ENCODE measurements around the gene RBMS1. TPM values are rescaled to one million over a fixed set of nuclear protein-coding genes. Genes with fewer than 3 reads are reported as not detected.
A peak's percentile ranks its signal among the peaks of the same experiment; 100 is the strongest.

RBMS1 gene
- polyA plus RNA-seq, 1 donor (not counting 4 experiments of a cell fraction or from before 2014, with no cell fraction given) = 89.1 TPM

DNA sequence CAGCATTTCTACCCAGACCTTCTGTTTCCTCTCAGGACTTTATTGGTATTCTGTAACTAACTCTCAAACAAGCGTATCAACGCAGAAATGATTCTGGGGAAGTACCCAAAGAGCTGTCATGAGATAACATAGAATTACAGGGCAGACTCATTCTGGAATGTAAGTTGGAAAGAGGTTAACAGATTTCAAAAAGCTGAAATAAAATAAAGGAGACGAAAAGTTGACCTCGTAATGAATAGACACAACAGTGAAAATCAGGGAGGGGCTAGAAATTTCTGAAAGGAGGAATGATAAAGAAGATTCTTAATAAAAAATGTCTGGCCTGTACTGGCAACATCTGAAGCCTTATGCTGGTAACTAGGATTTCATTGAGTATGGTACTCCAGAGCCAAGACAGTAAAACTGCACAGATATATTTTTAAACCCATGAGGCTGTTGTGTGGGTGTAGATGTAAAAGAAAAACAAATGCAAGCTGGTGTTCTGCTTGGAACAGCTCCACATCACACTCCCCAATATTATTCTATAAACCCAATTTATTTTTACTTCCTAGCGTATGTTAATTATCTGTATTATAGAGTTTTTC is 23.9 kb downstream of the RBMS1 start:
- Histone ChIP-seq H3K27ac (ENCODE audit: control insufficient read depth, insufficient read depth, low read length) (no peak overlapping the region), H3K4me1 (ENCODE audit: control insufficient read depth, extremely low read depth, insufficient read depth, low read length) (peaks cover 23% of the 10 kb centered on the region), H3K4me2 (ENCODE audit: control insufficient read depth, extremely low read depth, insufficient read depth, low read depth, low read length) (no peak overlapping the region), H3K4me3 (ENCODE audit: control insufficient read depth in 2 of 3, extremely low read depth in 1 of 3, insufficient read depth in 2 of 3, low read depth in 1 of 3, low read length in 3 of 3) (no peak overlapping the region), H3K36me3 (ENCODE audit: control insufficient read depth in 2 of 2, extremely low read depth in 1 of 2, insufficient read depth in 2 of 2, low read length in 2 of 2) (no peaks in the 10 kb centered on the region), H3K79me2 (ENCODE audit: control insufficient read depth, insufficient read depth, low read length) (peaks cover 79% of the 10 kb centered on the region), H3K27me3 (ENCODE audit: control insufficient read depth, extremely low read depth, insufficient read depth, low read length) (no peaks in the 10 kb centered on the region), H3K9me3 (ENCODE audit: control insufficient read depth, low read depth, low read length) (no peaks in the 10 kb centered on the region), H2AFZ (ENCODE audit: control insufficient read depth, low read length) (no peak overlapping the region), H4K20me1 (ENCODE audit: control insufficient read depth, extremely low read depth, insufficient read depth, low read length) (no peaks in the 10 kb centered on the region), H3K9ac (ENCODE audit: control insufficient read depth, extremely low read depth, insufficient read depth, low read length) (no peak overlapping the region), H3K9me1 (ENCODE audit: control insufficient read depth, extremely low read depth, insufficient read depth, low read length) (no peaks in the 10 kb centered on the region)
- dilution Hi-C loops (cut with MboI; ENCODE audit: extremely low pct_ligation_motif_present, low sequenced_read_pairs) = no loop called here
- FAIRE-seq (peak; percentile 43), DNase-seq (ENCODE audit: low read depth, low spot score) (no peak)
- no peak for TF ChIP-seq EZH2 (IDR thresholded peaks at IDR 0.05; ENCODE audit: low read length)
- TF ChIP-seq, protein P1, sequence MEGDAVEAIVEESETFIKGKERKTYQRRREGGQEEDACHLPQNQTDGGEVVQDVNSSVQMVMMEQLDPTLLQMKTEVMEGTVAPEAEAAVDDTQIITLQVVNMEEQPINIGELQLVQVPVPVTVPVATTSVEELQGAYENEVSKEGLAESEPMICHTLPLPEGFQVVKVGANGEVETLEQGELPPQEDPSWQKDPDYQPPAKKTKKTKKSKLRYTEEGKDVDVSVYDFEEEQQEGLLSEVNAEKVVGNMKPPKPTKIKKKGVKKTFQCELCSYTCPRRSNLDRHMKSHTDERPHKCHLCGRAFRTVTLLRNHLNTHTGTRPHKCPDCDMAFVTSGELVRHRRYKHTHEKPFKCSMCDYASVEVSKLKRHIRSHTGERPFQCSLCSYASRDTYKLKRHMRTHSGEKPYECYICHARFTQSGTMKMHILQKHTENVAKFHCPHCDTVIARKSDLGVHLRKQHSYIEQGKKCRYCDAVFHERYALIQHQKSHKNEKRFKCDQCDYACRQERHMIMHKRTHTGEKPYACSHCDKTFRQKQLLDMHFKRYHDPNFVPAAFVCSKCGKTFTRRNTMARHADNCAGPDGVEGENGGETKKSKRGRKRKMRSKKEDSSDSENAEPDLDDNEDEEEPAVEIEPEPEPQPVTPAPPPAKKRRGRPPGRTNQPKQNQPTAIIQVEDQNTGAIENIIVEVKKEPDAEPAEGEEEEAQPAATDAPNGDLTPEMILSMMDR (optimal IDR thresholded peaks at IDR 0.05 in 1 of 3, IDR thresholded peaks at IDR 0.05 in 1 of 3, conservative IDR thresholded peaks at IDR 0.05 in 1 of 3; ENCODE audit: extremely low read depth in 1 of 3, insufficient read depth in 2 of 3, low read length in 3 of 3) = no peak

GRCh38 chr2:160469164-160469563 is 24.4 kb downstream of the RBMS1 start:
- TF ChIP-seq, protein P1 (optimal IDR thresholded peaks at IDR 0.05 in 1 of 3, IDR thresholded peaks at IDR 0.05 in 1 of 3, conservative IDR thresholded peaks at IDR 0.05 in 1 of 3; ENCODE audit: extremely low read depth in 1 of 3, insufficient read depth in 2 of 3, low read length in 3 of 3) = no peak
- TF ChIP-seq EZH2 (IDR thresholded peaks at IDR 0.05; ENCODE audit: low read length) = no peak
- Histone ChIP-seq H2AFZ (ENCODE audit: control insufficient read depth, low read length) (no peak overlapping the region), H4K20me1 (ENCODE audit: control insufficient read depth, extremely low read depth, insufficient read depth, low read length) (no peaks in the 10 kb centered on the region), H3K27me3 (ENCODE audit: control insufficient read depth, extremely low read depth, insufficient read depth, low read length) (no peaks in the 10 kb centered on the region), H3K9me1 (ENCODE audit: control insufficient read depth, extremely low read depth, insufficient read depth, low read length) (no peaks in the 10 kb centered on the region), H3K4me3 (ENCODE audit: control insufficient read depth in 2 of 3, extremely low read depth in 1 of 3, insufficient read depth in 2 of 3, low read depth in 1 of 3, low read length in 3 of 3) (no peak overlapping the region), H3K9ac (ENCODE audit: control insufficient read depth, extremely low read depth, insufficient read depth, low read length) (no peak overlapping the region), H3K9me3 (ENCODE audit: control insufficient read depth, low read depth, low read length) (no peaks in the 10 kb centered on the region), H3K4me1 (ENCODE audit: control insufficient read depth, extremely low read depth, insufficient read depth, low read length) (peaks cover 19% of the 10 kb centered on the region), H3K79me2 (ENCODE audit: control insufficient read depth, insufficient read depth, low read length) (peaks cover 77% of the 10 kb centered on the region), H3K27ac (ENCODE audit: control insufficient read depth, insufficient read depth, low read length) (no peak overlapping the region), H3K4me2 (ENCODE audit: control insufficient read depth, extremely low read depth, insufficient read depth, low read depth, low read length) (peak overlapping the region; percentile 4), H3K36me3 (ENCODE audit: control insufficient read depth in 2 of 2, extremely low read depth in 1 of 2, insufficient read depth in 2 of 2, low read length in 2 of 2) (no peaks in the 10 kb centered on the region)
- dilution Hi-C loops (cut with MboI; ENCODE audit: extremely low pct_ligation_motif_present, low sequenced_read_pairs) = no loop called here
- FAIRE-seq (no peak), DNase-seq (ENCODE audit: low read depth, low spot score) (no peak)

Measured in keratinocyte (primary cell).